ENCODE measurements around the gene TIPIN.
"Not testable (repeated sequence)": the region's sequence is repeated elsewhere in the genome, so short reads cannot be mapped to it uniquely, and the experiment has no call there.

TIPIN gene, protein sequence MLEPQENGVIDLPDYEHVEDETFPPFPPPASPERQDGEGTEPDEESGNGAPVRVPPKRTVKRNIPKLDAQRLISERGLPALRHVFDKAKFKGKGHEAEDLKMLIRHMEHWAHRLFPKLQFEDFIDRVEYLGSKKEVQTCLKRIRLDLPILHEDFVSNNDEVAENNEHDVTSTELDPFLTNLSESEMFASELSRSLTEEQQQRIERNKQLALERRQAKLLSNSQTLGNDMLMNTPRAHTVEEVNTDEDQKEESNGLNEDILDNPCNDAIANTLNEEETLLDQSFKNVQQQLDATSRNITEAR

GRCh38 chr15:66356359-66357236 is at the start of gene TIPIN:
TIPIN (minus strand) TSS chr15:66356685; CDS start chr15:66352947, 3,738 bp downstream.
- H3K4me1 Mint-ChIP-seq (ENCODE audit: low read depth), result peaks cover 34% of the 10 kb centered on the region
- H3K27ac Mint-ChIP-seq, result peak within 1 kb of the TSS; percentile 98
- peak within 1 kb of the TSS; percentile 88 for H3K4me3 Mint-ChIP-seq
- no peaks in the 10 kb centered on the region for H3K9me3 Mint-ChIP-seq
- H3K36me3 Mint-ChIP-seq (ENCODE audit: low read depth), result peaks cover 37% of the 10 kb centered on the region
- H3K27me3 Mint-ChIP-seq, result no peaks in the 10 kb centered on the region
- peak; percentile 97 for DNase-seq

DNA sequence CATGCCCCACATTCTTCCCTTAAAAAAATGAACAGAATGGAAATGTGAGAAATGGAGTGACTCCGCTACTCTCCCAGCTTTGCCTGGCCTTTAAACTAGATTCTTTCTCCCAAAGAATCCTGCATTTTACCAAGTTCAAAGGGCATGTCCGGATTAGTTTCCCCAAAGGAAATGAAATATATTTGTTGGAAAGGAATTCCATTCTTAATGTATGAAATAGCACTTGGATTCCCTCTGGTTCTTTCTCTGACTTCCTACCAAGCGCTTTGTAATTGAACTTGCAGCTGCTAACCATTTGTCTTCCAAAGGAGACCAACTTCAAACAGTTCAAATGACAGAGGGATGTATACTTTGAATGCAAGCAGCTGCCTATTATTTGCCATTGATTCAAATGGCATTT is 49.1 kb upstream of the TIPIN start:
- Mint-ChIP-seq H3K9me3 (no peaks in the 10 kb centered on the region), H3K4me3 (no peak overlapping the region), H3K36me3 (ENCODE audit: low read depth) (peaks cover 15% of the 10 kb centered on the region), H3K27ac (no peak overlapping the region), H3K4me1 (ENCODE audit: low read depth) (peaks cover 89% of the 10 kb centered on the region), H3K27me3 (no peaks in the 10 kb centered on the region)
- no peak for DNase-seq

- Mint-ChIP-seq H3K4me3 (no peak overlapping the region), H3K4me1 (ENCODE audit: low read depth) (peaks cover 89% of the 10 kb centered on the region), H3K36me3 (ENCODE audit: low read depth) (peaks cover 19% of the 10 kb centered on the region), H3K27me3 (no peaks in the 10 kb centered on the region), H3K27ac (peak overlapping the region; percentile 81), H3K9me3 (no peaks in the 10 kb centered on the region)
- no peak for DNase-seq
These were observed 48.5 kb upstream of the TIPIN start for GRCh38 chr15:66405007-66405406.

DNA sequence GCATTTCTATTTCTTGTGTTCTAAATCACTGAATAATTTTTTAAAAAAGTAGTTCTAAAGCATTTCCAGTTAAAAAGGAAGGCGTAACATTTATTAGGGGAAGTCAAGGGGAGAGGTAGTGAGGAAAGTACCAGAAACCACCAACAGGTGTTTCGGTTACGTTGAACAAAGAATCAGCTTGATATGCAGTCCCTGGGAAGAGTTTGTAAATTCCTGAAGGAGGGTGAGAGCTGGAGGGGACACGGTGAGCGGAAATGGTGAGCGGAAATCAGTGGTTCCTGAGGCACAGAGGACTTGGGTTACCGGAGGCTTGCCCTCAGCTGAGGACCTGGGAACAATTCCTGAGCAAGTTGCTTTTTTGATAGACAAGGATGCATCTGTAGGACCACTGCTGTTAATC is 48.0 kb upstream of the TIPIN start:
- Mint-ChIP-seq H3K9me3 (no peaks in the 10 kb centered on the region), H3K27me3 (no peaks in the 10 kb centered on the region), H3K4me3 (no peak overlapping the region), H3K4me1 (ENCODE audit: low read depth) (peaks cover 87% of the 10 kb centered on the region), H3K27ac (peak overlapping the region; percentile 81), H3K36me3 (ENCODE audit: low read depth) (peaks cover 18% of the 10 kb centered on the region)
- DNase-seq, result no peak

DNA sequence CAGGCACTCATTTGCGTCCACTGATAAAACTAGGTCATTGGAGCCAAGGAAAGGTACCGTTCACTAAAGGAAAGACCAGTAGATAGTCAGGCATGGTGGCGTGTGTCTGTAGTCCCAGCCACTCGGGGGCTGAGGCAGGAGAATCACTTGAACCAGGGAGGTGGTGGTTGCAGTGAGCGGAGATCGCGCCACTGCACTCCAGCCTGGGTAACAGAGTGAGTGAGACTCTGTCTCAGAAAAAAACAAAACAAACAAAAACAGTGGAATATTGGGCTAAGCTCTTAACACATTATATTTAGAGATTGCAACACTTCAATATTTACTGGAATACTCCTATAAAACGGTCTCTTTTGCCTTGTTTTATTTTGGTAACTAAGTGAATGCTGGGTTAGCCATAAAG is 47.6 kb upstream of the TIPIN start:
- no peak for DNase-seq
- no peak overlapping the region for H3K4me3 Mint-ChIP-seq
- no peaks in the 10 kb centered on the region for H3K9me3 Mint-ChIP-seq
- no peaks in the 10 kb centered on the region for H3K27me3 Mint-ChIP-seq
- peak overlapping the region; percentile 81 for H3K27ac Mint-ChIP-seq
- H3K36me3 Mint-ChIP-seq (ENCODE audit: low read depth), result peaks cover 22% of the 10 kb centered on the region
- peaks cover 87% of the 10 kb centered on the region for H3K4me1 Mint-ChIP-seq (ENCODE audit: low read depth)

GRCh38 chr15:66403323-66403722 is 46.8 kb upstream of the TIPIN start:
- Mint-ChIP-seq H3K36me3 (ENCODE audit: low read depth) (peaks cover 28% of the 10 kb centered on the region), H3K27ac (no peak overlapping the region), H3K27me3 (no peaks in the 10 kb centered on the region), H3K4me3 (no peak overlapping the region), H3K4me1 (ENCODE audit: low read depth) (peaks cover 79% of the 10 kb centered on the region), H3K9me3 (no peaks in the 10 kb centered on the region)
- DNase-seq, result no peak

DNA sequence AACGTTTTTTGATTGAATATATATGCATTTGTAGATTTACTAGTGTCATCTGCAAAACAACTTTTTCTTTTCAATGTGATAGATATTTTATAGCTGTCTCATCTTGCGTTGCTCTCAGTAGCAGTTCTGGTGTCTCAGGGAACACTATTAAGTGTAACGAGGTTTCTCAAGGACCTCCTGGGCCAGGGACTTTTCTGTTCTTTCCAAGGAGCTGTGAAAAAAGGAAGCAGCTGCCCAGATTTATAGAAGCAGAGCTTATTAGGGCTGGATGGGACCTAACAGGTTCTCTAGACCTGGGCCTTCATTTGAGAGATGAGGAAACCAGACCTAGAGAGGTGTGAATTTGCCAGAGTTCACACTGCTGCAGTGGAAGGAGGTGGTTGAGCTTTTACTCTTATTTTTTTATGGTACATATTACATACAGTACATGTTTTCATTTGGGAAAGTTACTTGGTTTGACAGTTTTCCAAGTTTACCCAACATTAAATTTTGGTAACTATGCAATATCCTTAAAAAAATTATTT is 46.3 kb upstream of the TIPIN start:
- Mint-ChIP-seq H3K36me3 (ENCODE audit: low read depth) (peaks cover 32% of the 10 kb centered on the region), H3K4me1 (ENCODE audit: low read depth) (peaks cover 79% of the 10 kb centered on the region), H3K4me3 (peak overlapping the region; percentile 63), H3K9me3 (no peaks in the 10 kb centered on the region), H3K27ac (peak overlapping the region; percentile 59), H3K27me3 (no peaks in the 10 kb centered on the region)
- DNase-seq, result no peak

GRCh38 chr15:66401130-66402021 is 44.9 kb upstream of the TIPIN start:
- H3K36me3 Mint-ChIP-seq (ENCODE audit: low read depth), result peaks cover 40% of the 10 kb centered on the region
- H3K4me3 Mint-ChIP-seq, result peak overlapping the region; percentile 63
- H3K27ac Mint-ChIP-seq, result peak overlapping the region; percentile 89

GRCh38 chr15:66400351-66400774 is 43.9 kb upstream of the TIPIN start:
- peaks cover 50% of the 10 kb centered on the region for H3K36me3 Mint-ChIP-seq (ENCODE audit: low read depth)

More at GRCh38 chr15:66401130-66402021, 44.9 kb upstream of the TIPIN start:
- Mint-ChIP-seq H3K27me3 (no peaks in the 10 kb centered on the region), H3K9me3 (no peaks in the 10 kb centered on the region), H3K4me1 (ENCODE audit: low read depth) (peaks cover 76% of the 10 kb centered on the region)
- peak; percentile 43 for DNase-seq

DNA sequence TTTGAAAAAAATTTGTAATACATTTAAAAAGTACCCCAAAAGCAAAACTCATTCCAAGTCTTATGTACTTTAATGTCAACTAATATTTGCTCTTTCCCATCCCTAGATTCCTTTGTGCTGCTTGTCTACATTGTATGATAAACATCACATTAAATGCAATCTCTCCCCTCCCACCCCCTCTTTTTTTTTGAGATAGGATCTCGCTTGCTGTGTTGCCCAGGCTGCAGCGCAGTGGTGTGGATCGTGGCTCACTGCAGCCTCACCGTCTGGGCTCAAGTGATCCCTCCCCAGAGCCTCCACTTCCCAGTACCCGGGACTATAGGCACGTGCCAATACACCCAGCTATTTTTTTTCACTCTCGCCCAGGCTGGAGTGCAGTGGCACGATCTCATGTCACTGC is 42.8 kb upstream of the TIPIN start:
- DNase-seq, result no peak
- H3K4me3 Mint-ChIP-seq, result no peak overlapping the region
- H3K9me3 Mint-ChIP-seq, result no peaks in the 10 kb centered on the region
- peaks cover 77% of the 10 kb centered on the region for H3K4me1 Mint-ChIP-seq (ENCODE audit: low read depth)
- no peaks in the 10 kb centered on the region for H3K27me3 Mint-ChIP-seq
- peak overlapping the region; percentile 33 for H3K27ac Mint-ChIP-seq
- peaks cover 57% of the 10 kb centered on the region for H3K36me3 Mint-ChIP-seq (ENCODE audit: low read depth)

More at GRCh38 chr15:66400351-66400774, 43.9 kb upstream of the TIPIN start:
- H3K4me3 Mint-ChIP-seq, result no peak overlapping the region
- DNase-seq, result no peak
- no peaks in the 10 kb centered on the region for H3K9me3 Mint-ChIP-seq
- peak overlapping the region; percentile 26 for H3K27ac Mint-ChIP-seq
- H3K4me1 Mint-ChIP-seq (ENCODE audit: low read depth), result peaks cover 76% of the 10 kb centered on the region
- H3K27me3 Mint-ChIP-seq, result no peaks in the 10 kb centered on the region

GRCh38 chr15:66394915-66395314 is 38.4 kb upstream of the TIPIN start:
- Mint-ChIP-seq H3K27me3 (no peaks in the 10 kb centered on the region), H3K4me3 (no peak overlapping the region), H3K27ac (peak overlapping the region; percentile 79), H3K4me1 (ENCODE audit: low read depth) (peaks cover 74% of the 10 kb centered on the region), H3K36me3 (ENCODE audit: low read depth) (peaks cover 81% of the 10 kb centered on the region), H3K9me3 (no peaks in the 10 kb centered on the region)
- DNase-seq, result no peak

DNA sequence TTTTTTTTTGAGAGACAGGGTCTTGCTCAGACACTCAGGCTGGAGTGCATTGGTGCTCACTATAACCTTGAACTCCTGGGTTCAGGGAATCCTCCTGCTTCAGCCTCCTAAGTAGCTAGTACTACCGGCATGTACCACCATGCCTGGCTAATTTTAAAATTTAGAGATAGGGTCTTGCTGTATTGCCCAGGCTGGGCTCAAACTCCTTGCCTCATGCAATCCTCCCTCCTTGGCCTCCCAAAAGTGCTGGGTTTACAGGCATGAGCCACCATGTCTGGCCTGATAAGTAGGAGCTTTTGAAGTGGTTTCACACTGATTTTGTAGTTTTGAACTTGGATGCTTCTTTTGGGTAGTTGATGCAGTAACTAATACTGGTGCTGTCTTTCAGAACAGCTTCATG is 38.0 kb upstream of the TIPIN start:
- Mint-ChIP-seq H3K4me1 (ENCODE audit: low read depth) (peaks cover 76% of the 10 kb centered on the region), H3K27me3 (no peaks in the 10 kb centered on the region), H3K4me3 (no peak overlapping the region), H3K9me3 (no peaks in the 10 kb centered on the region), H3K27ac (peak overlapping the region; percentile 79), H3K36me3 (ENCODE audit: low read depth) (peaks cover 82% of the 10 kb centered on the region)
- DNase-seq, result no peak

DNA sequence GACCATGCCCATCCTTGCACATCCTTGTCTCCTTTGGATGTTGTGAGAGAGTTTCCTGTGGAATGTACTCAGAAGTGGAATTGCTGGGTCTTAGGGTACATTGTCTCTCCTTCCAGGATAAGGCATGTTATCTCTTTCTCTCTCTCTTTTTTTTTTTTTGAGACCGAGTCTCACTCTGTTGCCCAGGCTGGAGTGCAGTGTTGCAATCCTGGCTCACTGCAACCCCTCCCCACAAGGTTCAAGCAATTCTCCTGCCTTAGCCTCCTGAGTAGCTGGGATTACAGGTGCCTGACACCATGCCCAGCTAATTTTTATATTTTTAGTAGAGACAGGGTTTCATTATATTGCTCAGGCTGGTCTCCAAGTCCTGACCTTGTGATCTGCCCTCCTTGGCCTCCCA is 36.6 kb upstream of the TIPIN start:
- Mint-ChIP-seq H3K4me1 (ENCODE audit: low read depth) (peaks cover 78% of the 10 kb centered on the region), H3K36me3 (ENCODE audit: low read depth) (peaks cover 81% of the 10 kb centered on the region), H3K27ac (peak overlapping the region; percentile 59)
- DNase-seq, H3K9me3 Mint-ChIP-seq, H3K4me3 Mint-ChIP-seq, H3K27me3 Mint-ChIP-seq: not testable (repeated sequence)

GRCh38 chr15:66390678-66391077 is 34.2 kb upstream of the TIPIN start:
- peak overlapping the region; percentile 84 for H3K27ac Mint-ChIP-seq
- peaks cover 80% of the 10 kb centered on the region for H3K36me3 Mint-ChIP-seq (ENCODE audit: low read depth)
- DNase-seq, result no peak
- H3K9me3 Mint-ChIP-seq, result no peaks in the 10 kb centered on the region
- peaks cover 72% of the 10 kb centered on the region for H3K4me1 Mint-ChIP-seq (ENCODE audit: low read depth)
- H3K27me3 Mint-ChIP-seq, result no peaks in the 10 kb centered on the region
- peak overlapping the region; percentile 96 for H3K4me3 Mint-ChIP-seq

Measured in activated T-cell treated with anti-CD3 and anti-CD28 coated beads, Interleukin-2, amount 50 U/mL, for 24 hours (primary cell).